Epidermal melanocyte (primary cell): ENCODE results near the gene CNN1.

ENCODE experiments used
- DNase-seq: peaks from one replicate; pipeline ENCODE4 v3.0.0; 2011; ENCODE audit warnings: low spot score; ENCODE audit not compliant: insufficient read length

CNN1 gene

DNA sequence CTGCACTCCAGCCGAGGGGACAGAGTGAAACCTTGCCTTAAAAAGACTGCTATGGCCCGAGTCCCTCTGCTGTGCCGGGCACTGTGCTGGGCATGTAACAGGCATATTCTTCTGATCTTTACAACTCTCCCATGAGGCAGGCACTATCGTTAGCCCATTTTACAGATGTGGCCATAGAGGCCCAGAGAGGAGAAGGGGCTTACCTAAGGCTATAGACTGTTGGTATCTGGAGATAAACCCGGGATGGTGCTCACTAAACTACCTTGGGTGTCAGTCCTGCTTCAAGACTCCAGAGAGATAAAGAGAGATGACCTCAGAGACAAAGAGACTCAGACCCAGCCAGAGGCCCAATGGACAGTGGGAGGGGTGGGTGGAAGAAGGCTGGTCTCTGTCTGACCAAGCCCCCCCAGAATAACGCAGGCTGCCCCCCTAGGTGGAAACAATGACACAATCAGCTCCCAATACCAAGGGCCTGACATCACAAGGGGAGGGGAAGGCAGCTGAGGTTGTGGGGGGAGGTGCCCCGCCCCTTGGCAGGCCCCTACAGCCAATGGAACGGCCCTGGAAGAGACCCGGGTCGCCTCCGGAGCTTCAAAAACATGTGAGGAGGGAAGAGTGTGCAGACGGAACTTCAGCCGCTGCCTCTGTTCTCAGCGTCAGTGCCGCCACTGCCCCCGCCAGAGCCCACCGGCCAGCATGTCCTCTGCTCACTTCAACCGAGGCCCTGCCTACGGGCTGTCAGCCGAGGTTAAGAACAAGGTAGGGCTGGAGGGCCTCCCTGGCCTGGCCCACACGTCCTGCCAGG lies at the start of gene CNN1:
Gene CNN1 (plus strand): TSS at position 620 of the 805 bp plus-strand sequence. CDS start 77 bp downstream, at position 697.
- no peak for DNase-seq

DNA sequence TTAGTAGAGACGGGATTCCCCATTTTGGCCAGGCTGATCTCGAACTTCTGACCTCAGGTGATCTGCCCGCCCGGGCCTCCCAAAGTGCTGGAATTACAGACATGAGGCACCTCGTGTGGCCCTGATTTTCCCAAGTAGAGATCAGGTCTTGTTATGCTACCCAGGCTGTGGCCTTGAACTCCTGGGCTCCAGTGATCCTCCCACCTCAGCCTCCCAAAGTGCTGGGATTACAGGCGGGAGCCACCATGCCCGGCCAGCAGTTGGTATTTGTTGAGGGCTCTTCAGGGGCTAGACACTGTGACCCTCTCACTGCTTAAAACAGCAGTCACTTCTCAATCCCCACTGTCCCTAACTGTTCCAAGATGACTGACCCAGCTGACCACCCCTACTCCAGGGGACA lies 49.3 kb upstream of the CNN1 start:
- DNase-seq, result no peak

DNA sequence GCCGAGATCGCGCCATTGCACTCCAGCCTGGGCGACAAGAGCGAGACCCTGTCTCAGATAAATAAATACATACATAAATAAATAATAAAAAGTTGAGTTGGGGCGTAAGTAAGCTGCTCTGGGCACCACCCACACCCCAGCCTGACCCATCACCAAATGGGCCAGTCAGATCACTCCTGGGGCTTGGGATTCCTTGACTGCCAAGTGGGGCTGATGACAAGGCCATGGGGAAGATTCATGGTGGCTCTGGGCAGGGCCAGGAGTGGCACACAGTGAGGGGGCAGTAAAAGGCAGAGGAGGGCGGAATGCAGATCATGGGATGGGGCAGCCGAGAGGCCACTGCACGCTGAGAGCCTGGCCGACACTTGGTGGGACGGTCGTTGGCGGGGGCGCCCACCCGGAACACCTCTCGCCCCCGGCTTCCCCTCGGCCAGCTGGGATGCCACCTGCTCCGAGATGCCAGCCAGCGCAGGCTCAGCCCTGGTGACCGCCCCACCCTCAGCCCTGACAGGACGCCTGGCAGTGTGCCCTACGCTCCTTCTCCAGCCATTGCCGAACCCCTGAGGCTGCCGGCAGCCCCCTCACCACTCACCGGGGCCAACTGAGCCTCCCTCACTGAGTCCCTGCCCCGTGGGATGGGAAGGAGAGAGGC lies 43.9 kb upstream of the CNN1 start:
- no peak for DNase-seq

DNA sequence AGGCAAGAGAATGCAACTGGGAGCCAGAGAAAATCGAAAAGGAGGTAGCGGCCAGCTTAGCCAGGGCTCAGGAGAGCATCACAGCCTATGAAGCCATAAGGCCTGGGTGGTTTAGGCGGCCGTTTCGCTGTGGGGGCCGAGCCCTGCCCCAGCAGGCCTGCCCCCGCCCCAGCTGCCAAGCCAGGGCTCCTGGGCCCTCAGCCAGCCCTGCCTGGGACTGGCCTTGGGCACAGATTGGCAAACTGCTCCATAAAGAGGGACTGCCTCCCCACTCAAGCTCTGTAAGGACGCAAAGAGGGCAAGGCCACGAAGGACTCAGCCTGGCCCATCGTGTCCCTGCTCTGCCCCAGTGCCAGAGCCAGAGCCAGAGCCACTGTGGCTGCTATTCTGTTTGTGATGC lies 43.2 kb upstream of the CNN1 start:
- DNase-seq, result no peak

DNA sequence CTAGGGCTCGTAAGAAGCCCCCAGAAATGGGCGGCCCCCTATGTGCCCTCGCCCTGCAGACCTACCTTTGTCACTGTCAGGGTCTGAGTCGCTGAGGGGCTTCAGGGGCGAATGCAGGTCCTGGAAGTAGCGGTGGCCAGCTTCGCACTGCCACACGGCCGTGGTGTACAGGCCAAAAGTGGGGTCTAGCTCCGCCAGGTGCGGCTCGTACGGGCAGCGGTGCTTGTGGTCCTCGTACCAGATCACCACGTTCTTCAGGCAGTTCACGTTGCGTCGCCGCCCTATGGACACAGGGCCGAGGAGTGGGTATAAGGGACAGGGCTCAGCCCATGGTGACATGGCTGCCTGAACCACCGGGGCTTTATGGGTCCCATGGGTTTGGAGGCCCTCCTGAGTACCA lies 42.8 kb upstream of the CNN1 start:
- DNase-seq, result no peak

DNA sequence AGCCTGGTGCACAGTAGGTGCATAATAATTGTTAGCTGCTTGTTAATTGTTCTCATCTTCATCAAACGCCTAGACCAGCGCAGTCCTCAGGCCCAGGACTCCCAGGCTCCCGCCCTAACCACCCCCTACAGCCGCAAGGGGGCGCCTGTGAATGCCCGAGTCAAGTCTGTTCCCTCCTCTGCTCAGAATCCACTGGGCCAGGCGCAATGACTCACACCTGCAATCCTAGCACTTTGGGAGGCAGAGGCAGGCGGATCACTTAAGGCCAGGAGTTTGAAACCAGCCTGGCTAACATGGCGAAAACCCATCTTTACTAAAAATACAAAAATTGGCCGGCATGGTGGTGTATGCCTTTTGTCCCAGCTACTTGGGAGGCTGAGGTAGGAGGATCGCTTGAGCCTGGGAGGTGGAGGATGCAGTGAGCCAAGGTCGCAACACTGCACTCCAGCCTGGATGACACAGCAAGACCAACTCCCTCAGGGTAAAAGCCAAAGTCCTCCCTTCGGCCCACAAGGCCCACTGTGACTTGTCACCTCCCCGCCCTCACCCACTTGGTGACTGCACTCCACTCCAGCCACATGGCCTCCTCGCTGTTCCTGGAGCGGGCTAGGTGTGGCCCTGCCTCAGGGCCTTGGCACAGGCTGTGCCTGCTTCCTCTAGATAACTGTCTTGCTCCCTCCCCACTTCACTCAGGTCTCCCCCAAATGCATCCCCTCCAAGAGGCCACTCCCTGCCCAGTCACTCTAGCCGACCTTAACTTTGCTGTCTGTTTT lies 42.1 kb upstream of the CNN1 start:
- DNase-seq, result no peak

DNA sequence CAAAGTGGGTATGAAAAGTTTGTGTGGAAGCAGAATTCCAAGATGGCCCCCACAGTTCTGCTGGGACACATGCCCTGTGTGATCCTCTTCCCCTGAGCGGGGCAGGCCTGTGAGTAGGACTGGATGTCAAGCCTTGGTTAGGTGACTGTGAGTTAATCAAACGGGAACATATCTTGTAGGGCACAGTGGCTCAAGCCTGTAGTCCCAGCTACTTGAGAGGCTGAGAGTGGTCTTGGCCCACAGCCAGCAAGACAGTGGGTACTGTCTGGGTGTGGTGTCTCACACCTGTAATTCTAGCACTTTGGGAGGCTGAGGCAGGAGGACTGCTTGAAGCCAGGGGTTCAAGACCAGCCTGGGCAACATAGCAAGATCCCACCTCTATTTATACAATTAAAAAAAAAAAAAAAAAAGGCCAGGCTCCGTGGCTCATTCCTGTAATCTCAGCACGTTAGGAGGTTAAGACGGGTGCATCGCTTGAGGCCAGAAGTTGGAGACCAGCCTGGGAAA lies 39.4 kb upstream of the CNN1 start:
- DNase-seq, result no peak

DNA sequence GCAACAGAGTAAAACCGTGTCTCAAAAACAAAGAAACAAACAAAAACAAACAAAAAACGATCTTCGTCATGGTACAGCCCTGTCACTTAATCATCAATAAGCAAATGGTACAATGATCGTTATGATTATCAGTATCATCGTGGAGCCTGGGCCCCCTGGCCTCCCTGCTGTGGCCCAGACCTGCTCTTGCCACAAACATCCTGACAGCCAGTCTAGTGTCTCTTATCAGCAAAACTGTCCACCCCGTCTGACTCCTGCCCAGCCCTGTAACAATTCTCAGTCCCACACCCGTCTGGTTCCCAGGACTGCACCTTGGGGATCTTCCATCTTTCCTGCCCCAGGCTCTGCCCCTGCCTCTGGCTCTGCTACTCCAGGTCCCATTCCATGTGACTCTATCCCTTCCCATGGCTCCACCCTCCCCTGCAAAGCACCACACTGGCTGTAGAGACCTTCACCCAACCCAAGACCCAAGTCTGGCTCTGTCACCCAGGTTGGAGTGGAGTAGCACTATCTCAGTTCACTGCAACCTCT lies 38.7 kb upstream of the CNN1 start:
- DNase-seq, result no peak

DNA sequence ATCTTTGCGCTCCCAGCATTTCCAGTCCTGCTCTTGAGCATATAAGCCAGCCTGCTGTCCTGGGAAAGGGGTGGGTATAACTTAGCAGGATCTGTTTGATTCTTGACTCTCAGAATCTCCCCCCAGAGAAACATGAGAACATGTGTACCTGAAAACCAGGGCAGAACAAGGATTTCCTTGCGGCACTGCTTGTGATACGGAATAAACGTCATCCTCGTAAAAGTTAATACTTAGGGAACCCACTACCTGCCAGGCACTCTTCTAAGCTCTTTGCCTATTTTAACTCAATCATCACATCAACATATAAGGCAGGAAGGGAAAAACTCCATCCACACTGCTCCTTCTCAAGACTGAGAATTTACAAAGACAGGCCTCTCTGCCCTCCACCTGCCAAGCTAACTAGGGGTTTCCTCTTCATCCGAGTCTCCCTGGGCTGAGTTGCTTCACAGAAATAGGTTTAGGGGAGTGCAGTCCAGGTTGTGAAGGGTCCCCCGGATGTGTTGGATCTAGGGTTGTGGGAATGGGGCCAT lies 34.1 kb upstream of the CNN1 start:
- no peak for DNase-seq

DNA sequence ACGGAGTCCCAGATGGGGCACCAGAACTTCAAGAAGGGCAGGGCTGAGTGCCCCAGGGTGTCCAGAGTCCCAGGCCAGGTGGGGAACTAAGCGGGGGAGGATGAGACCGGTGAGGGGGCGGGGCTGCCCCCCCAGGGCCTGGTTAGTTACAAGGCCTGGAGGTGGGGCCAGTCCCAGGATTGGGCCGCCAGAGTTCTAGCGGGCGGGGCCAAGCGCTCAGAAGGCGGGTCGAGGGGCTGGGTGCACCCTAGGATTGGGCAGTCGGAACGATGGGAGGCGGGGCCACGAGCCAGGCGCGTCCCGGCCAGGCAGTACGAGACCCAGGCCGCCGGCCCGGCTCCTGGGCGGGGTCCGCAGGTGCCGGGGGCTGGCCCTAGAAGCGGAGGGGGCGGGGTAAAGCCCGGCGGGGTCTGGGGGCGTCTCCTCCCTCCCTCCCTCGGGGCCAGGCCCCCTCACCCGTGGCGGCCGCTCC lies 33.6 kb upstream of the CNN1 start:
- peak; percentile 97 for DNase-seq

DNA sequence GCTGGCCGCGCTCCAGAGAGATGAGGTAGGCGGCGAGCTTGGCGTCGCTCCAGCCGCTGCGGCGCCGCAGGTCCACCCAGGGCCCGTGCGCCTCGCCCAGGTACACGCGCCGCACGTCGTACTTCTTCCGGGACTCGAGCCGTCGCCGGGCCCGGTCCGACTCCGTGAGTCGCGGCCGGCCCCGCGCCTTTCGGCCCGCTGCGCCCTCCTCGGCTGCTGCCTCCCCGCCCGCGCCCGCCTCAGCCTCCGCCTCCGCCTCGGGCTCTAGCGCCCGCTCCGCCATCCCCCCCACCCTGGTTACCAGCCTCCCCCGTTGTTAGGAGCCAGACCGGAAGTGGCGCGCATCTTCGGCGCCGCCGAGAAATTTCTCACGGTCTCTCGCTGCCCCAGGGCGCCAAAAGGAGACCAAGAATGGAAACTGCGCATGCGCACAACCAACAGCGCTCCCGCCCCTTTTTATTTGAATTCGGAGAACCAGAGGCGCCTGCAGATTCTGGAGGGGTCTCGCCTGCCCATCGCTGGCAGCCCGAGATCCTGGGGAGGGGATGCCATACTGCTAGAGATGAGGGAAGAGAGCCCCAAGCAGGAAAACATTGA lies 33.0 kb upstream of the CNN1 start, which contains the start of gene ZNF653:
Gene ZNF653 (minus strand): TSS at position 336 of the 597 bp plus-strand sequence. CDS start 53 bp downstream, at position 283.
- DNase-seq, result peak; percentile 99

DNA sequence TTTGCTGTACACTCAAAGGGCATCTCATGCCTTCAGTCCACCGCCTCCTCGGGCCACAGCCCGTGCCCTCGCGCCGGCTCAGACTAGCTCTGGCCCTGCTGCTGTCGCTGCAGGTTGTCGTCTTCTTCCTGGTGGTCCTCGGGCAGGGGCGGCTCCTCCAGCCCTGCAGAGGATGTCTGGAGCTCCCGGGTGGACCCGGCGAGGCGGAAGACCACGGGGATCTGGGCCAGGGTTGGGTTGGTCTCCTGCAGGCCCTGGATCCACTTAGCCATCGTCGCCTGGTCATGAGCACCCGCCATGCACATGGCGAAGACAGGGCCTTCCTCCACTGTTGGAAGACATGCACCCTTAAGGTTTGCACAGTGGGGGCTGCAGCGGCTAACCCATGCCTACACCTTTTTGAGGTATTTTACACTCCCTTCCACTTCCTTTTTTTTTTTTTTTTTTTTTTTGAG lies 32.5 kb upstream of the CNN1 start:
- DNase-seq, result no peak

DNA sequence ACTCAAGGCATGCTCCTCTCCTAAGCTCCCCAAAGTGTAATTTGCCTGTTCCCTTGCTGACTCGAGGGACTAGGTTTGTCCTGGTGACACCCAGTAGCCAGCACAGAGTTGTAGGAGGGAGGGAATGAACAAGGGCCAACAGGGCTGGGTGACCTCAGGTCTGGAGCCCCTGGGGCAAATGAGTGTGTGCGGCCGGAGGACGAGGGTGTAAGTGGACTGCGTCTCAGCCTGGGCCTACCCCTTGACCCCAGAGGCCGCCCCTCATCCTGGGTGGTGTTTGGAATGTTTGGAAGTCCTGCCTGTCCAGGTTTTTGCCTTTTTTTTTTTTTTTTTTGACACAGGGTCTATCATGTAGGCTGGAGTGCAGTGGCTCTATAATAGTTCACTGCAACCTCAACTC lies 31.7 kb upstream of the CNN1 start:
- DNase-seq, result no peak

DNA sequence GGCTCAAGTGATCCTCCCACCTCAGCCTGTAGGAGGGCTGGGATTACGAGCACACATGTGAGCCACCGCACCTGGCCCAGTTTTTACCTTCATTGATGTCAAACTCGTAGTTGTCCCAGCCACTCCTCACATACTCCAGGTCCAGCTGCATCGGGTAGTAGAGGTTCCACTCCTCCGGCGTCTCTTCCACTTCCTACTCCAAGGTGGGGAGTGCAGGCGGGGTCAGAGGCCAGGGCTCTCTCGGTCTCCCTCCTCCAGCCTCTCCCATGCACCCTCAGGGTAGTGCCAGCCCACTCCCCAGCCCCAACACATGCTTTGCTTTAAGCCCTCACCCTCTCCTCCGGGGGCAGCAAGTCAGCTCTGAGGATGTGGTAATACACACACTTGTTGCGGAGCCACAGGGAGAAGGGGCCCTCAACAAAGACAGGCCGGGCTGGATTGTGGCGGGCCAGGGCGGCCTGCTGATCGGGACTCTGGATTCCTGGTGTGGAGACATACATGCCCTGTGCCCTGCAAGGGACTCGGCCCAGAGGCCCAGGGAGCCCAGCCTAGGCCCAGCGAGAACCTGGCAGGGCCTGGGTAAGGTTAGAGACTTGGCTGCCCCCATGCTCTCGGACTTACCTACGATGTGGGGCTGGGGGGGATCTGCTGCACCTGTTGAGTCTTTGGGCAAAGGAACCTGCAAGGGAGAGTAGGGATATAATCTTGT lies 31.1 kb upstream of the CNN1 start:
- DNase-seq, result no peak

DNA sequence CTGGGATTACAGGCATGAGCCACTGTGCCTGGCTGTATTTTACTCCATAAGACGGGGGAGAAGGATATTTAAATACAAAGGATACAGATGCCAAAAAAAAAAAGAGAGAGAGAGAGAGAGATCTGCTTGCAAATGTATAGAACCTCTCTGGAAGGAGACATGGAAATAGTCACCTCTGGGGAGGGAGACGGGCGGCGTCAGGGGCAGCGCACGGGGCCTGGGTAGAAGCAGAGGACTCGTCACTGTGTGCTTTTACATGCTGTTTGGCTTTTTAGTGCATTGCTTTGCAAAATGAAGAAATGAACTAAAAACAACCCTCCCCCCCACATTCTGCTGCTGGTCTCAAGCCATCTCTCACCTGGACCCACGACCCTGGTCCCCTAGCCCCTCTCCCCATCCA lies 28.2 kb upstream of the CNN1 start:
- no peak for DNase-seq

DNA sequence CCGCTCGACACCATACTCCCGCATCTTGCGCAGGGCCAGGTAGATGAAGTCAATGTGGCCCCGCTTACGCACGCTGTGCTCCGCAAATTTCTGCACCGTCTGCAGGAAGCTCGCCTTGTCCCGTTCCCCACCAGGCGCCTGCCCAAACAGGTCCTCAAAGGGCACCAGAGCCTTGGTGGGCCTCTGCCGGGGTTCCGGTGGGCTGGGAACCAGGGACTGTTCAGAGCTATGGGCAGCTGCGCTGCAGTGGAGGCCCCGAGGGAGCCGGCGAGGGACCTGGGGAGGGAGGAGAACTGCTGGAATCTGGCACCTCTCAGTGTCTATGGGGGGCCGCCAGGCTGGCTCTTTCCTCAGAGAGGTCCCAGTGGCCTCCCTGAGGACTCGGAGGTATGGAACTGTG lies 24.7 kb upstream of the CNN1 start:
- DNase-seq, result no peak

DNA sequence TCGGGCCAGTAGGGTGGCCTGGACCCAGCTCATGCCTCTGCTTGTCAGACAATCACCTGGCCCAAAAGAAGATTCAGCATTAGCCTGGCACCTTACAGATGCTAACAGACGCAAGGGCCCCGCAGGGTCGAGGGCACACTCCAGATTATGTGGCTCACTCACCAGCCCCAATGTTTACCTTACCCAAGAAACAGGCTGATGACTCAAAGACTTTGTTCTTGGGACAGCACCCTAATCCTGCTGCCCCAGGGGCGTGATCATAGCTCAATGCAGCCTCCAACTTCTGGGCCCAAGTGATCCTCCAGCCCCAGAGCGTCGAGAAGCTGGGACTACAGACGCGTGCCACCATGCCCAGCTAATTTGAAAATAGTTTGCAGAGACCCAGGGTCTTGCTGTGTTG lies 19.5 kb upstream of the CNN1 start:
- DNase-seq, result no peak

DNA sequence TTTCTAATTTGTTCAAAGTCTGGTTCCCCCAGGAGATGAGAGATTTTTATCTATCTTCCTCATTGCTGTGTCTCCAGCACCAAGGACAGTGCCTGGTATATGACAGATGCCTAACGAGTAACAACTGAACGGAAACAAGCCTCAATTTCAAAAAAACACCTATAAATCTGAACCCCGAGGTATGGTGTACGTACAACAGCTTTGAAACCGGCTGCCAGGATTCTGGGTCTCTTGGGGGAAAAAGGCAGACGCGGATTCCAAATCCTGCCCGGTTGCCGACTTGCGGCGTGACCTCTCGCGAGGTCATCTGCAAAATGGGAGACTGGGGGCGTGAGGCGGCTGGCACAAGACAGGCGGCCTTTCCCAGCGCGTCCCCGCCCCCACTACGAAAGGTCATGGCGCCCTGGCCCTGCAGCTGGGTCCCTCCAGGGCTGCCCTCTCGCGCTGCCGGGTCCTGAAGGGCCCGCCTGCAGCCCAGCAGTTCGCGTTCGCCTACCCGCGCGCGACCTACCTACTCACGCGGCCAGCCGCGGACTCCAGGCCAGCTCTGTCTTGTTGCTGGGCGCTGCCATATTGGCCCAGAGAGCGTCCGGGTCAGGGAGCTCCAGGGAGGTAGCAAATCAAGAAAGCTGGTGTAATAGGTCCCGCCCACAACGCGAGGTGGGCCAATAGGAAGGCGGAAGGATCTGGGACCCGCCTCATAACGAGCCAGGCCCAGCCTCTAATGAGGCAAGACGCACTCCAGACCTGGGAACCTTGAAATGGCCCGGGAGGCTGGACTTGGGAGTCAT lies 9.9 kb upstream of the CNN1 start, which contains the start of gene ECSIT:
Gene ECSIT (minus strand): TSS at position 584 of the 791 bp plus-strand sequence. CDS start 9,964 bp downstream, outside the sequence.
- DNase-seq, result peak; percentile 99

DNA sequence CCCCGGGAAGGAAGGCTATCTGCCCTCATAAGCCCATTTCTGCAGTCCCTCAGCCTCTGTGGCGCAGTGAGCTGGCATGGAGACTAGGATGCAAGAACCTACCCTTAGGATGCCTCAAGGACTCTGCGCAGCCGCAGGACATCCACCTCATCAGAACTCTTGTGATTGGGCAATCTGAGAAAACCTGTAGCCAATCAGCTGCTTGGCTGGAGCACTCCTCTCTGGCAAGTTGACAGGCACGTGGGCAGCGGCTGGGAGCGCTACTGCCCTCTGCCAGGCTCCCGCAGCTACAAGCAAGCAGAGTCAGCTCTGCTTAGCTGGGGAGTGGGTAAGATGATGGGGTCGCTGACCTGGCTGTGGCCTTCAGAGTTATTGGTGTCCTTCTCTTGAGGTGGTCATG lies 8.2 kb upstream of the CNN1 start:
- peak; percentile 75 for DNase-seq
